CD4-positive, alpha-beta T cell treated with Interleukin-6 at 100 ng/mL for 8 hours (primary cell): ENCODE measurements around the gene PER2.
"Not testable (repeated sequence)": the region's sequence is repeated elsewhere in the genome, so short reads cannot be mapped to it uniquely, and the experiment has no call there.

Experiments used
- DNase-seq: peaks from one replicate; pipeline ENCODE4 v3.0.0-alpha.2; 2020; ENCODE audit warnings: mixed read lengths, low spot score

The PER2 gene

GRCh38 chr2:238288650-238289573 is 502 bp upstream of the PER2 start:
- DNase-seq: peak; percentile 97

- DNase-seq: no peak
Observed at GRCh38 chr2:238286987-238287736, 1.2 kb downstream of the PER2 start.

- no peak for DNase-seq
Observed at GRCh38 chr2:238286551-238286950, 1.9 kb downstream of the PER2 start.

GRCh38 chr2:238286095-238286494 is 2.3 kb downstream of the PER2 start:
- DNase-seq: no peak

GRCh38 chr2:238285653-238286082 is 2.7 kb downstream of the PER2 start:
- DNase-seq: no peak

GRCh38 chr2:238284802-238285515 is 3.5 kb downstream of the PER2 start:
- DNase-seq: no peak

- DNase-seq: no peak
Observed at GRCh38 chr2:238282861-238283738, 5.3 kb downstream of the PER2 start.

- no peak for DNase-seq
Observed at GRCh38 chr2:238281826-238282480, 6.5 kb downstream of the PER2 start.

- no peak for DNase-seq
Observed at GRCh38 chr2:238280083-238280825, 8.2 kb downstream of the PER2 start.

GRCh38 chr2:238279324-238279682 is 9.1 kb downstream of the PER2 start:
- no peak for DNase-seq

- DNase-seq: no peak
Observed at GRCh38 chr2:238278626-238279323, 9.6 kb downstream of the PER2 start.

- DNase-seq: no peak
Observed at GRCh38 chr2:238277695-238278094, 10.7 kb downstream of the PER2 start.

GRCh38 chr2:238274152-238274865 is 14.1 kb downstream of the PER2 start:
- DNase-seq: no peak

GRCh38 chr2:238273433-238273832 is 15.0 kb downstream of the PER2 start:
- not testable (repeated sequence) for DNase-seq

GRCh38 chr2:238272156-238272555 is 16.3 kb downstream of the PER2 start:
- no peak for DNase-seq

GRCh38 chr2:238271686-238272085 is 16.7 kb downstream of the PER2 start:
- DNase-seq: not testable (repeated sequence)

- DNase-seq: no peak
Observed at GRCh38 chr2:238271061-238271554, 17.3 kb downstream of the PER2 start.

GRCh38 chr2:238270606-238271005 is 17.8 kb downstream of the PER2 start:
- DNase-seq: no peak

GRCh38 chr2:238269741-238270140 is 18.7 kb downstream of the PER2 start:
- no peak for DNase-seq
